Gastrocnemius medialis (tissue), 4 donors: ENCODE measurements around the gene EWSR1. TPM values are rescaled to one million over a fixed set of nuclear protein-coding genes. Genes with fewer than 3 reads are reported as not detected.

Experiments
- ATAC-seq, 2 donors: fragments of 150-250 bp; one replicate each; pipeline ENCODE4 v1.9.1; 2016
- DNase-seq, 2 donors: peaks; one replicate each; pipeline ENCODE4 v3.0.0-alpha.2; 2019
- H3K27ac ChIP-seq, 4 donors: fragments of 200-600 bp; sonication (generic); 1 replicate in 1 of 4; 2 replicates in 3 of 4; pipeline ENCODE4 v1.5.1; 2016 to 2018; ENCODE audit warnings: mild to moderate bottlenecking in 2 of 4, moderate library complexity in 1 of 4
- H3K27me3 ChIP-seq, 3 donors: fragments of 200-600 bp; sonication (generic) in 2 of 3; 1 replicate in 1 of 3; 2 replicates in 2 of 3; pipeline versions ENCODE4 v1.5.1 to v1.6.0; 2016 to 2019; ENCODE audit warnings: mild to moderate bottlenecking in 1 of 3, moderate library complexity in 1 of 3
- H3K36me3 ChIP-seq, 2 donors: fragments of 200-600 bp; sonication (generic) in 1 of 2; one replicate each; pipeline ENCODE4 v1.5.1; 2017 to 2018
- H3K4me1 ChIP-seq, 2 donors: fragments of 200-600 bp; sonication (generic) in 1 of 2; one replicate each; pipeline ENCODE4 v1.5.1; 2016 to 2017; ENCODE audit warnings: mild to moderate bottlenecking in 2 of 2
- H3K4me3 ChIP-seq, 4 donors: fragments of 200-600 bp; sonication (generic) in 3 of 4; 1 replicate in 1 of 4; 2 replicates in 3 of 4; pipeline ENCODE4 v1.5.1; 2016 to 2019; ENCODE audit warnings: mild to moderate bottlenecking in 2 of 4
- H3K9me3 ChIP-seq, 3 donors: fragments of 200-600 bp; sonication (generic) in 2 of 3; 1 replicate in 1 of 3; 2 replicates in 2 of 3; pipeline ENCODE4 v1.5.1; 2016 to 2019
- POLR2A ChIP-seq, 2 donors: fragments of 450-650 bp; IDR thresholded peaks; one replicate each; pipeline ENCODE4 v1.6.1; 2017; ENCODE audit warnings: antibody characterized with exemption in 2 of 2, mild to moderate bottlenecking in 2 of 2, moderate library complexity in 2 of 2
- in situ Hi-C, 4 donors: fragments of 200-750 bp; cut with MboI; loops; one replicate each; pipeline versions ENCODE4 v1.15.0 to v1.8.0; 2017; ENCODE audit warnings: low sequenced_read_pairs in 4 of 4
- intact Hi-C: fragments of 100-400 bp; cut with DNase I; formaldehyde crosslinking; loops from one replicate; pipeline ENCODE4 v1.15.1; 2023; ENCODE audit warnings: low total_unique reads
- total RNA-seq, 4 donors: library from RNA; depleted of rRNA; stranded (reverse); fragments of >200 nt; gene quantifications; one replicate each; pipeline versions ENCODE4 v1.1.0 to v1.2.3, GENCODE V29; 2016
- TF ChIP-seq, protein P1 (sequence below), 5 experiments: fragments of 450-650 bp in 3 of 5; fragments of 200-600 bp in 2 of 5; sonication (generic) in 2 of 5; IDR thresholded peaks in 4 of 5; conservative IDR thresholded peaks in 1 of 5; 1 replicate in 4 of 5; 2 replicates in 1 of 5; pipeline ENCODE4 v1.5.1; 2016 to 2019; ENCODE audit warnings: antibody characterized with exemption in 5 of 5, mild to moderate bottlenecking in 3 of 5, moderate library complexity in 3 of 5

The EWSR1 gene
- total RNA-seq, 4 donors from 2014 or later, result 192 to 269 (median 202) TPM

DNA sequence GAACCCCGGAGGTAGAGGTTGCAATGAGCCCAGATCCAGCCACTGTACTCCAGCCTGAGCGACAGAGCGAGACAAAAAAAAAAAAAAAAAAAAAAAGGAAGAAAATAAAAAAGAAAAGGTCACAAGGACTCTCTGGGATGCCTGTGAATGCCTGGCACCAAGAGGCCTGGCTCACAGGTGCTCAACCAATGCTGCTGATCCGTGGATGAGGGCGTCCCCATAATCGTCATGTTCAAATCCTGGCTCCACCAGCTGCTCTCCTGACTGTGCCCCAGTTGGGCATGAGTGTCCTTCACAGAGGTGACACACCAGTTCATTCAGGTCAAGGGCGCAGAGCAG lies 37.7 kb downstream of the EWSR1 start:
- no peak for ATAC-seq
- no peaks in the 10 kb centered on the region for H3K27me3 ChIP-seq
- no peaks in the 10 kb centered on the region for H3K9me3 ChIP-seq
- peaks cover 0 to 2% of the 10 kb centered on the region in 2 donors for H3K36me3 ChIP-seq
- H3K4me3 ChIP-seq, result peak overlapping the region; percentile 84 to 98 (median 94)
- intact Hi-C loops, result loop anchor here (1.0 to 2.0 kb wide), 5 partner anchors 23 to 82 kb away; partner anchors contain the start of genes AP1B1 and EWSR1
- TF ChIP-seq, protein P1, sequence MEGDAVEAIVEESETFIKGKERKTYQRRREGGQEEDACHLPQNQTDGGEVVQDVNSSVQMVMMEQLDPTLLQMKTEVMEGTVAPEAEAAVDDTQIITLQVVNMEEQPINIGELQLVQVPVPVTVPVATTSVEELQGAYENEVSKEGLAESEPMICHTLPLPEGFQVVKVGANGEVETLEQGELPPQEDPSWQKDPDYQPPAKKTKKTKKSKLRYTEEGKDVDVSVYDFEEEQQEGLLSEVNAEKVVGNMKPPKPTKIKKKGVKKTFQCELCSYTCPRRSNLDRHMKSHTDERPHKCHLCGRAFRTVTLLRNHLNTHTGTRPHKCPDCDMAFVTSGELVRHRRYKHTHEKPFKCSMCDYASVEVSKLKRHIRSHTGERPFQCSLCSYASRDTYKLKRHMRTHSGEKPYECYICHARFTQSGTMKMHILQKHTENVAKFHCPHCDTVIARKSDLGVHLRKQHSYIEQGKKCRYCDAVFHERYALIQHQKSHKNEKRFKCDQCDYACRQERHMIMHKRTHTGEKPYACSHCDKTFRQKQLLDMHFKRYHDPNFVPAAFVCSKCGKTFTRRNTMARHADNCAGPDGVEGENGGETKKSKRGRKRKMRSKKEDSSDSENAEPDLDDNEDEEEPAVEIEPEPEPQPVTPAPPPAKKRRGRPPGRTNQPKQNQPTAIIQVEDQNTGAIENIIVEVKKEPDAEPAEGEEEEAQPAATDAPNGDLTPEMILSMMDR (IDR thresholded peaks at IDR 0.05 in 4 of 5, conservative IDR thresholded peaks at IDR 0.05 in 1 of 5), result no peak
- in situ Hi-C loops, result loop anchor here in 1 of 4 donors (10.0 kb wide), 1 partner anchor 89 kb away; no protein-coding TSS in a partner anchor
- H3K4me1 ChIP-seq, result peaks cover 31 to 43% of the 10 kb centered on the region in 2 donors
- DNase-seq, result no peak
- H3K27ac ChIP-seq, result peak overlapping the region in 3 of 4 donors; percentile 82 to 89 (median 84)

DNA sequence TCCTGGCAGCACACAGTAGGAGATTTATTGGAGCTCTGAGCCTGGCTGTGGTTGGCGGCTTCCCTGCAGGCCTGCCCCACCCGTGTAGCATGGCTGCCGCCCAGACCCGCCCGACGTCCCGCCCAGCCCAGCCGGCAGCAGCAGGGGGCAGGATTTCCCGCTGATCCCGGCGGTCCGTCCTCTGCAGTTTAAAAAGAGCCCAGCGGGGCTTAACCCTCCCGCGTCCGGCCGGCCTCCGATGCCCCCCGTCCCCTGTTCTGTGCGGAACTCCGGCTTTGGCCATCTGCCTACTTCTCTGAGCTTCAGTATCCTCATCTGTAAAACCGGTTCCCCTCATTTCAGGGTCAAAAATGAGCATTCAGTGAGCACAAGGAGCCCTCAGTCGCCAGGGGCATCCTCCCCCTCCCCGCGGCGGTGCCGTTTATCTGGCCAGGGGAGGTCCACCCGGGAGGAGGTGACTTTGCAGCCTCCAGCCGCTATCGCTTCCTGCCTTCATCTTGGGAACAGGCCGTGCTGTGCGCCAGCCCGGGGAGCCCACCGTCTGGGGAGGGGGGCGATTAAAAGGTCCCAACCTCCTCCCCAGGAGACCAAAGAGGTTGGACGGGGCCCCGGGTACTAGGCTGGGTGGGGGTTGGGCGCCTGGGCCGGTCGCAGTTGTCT lies 38.2 kb downstream of the EWSR1 start, which contains the start of gene GAS2L1:
Gene GAS2L1 (plus strand): TSS at position 476 of the 660 bp plus-strand sequence. CDS start 1,456 bp downstream, outside the sequence.
- peak within 1 kb of the TSS; percentile 84 to 98 (median 94) for H3K4me3 ChIP-seq
- in situ Hi-C loops, result loop anchor here in 1 of 4 donors (10.0 kb wide), 1 partner anchor 88 kb away; no protein-coding TSS in a partner anchor

DNA sequence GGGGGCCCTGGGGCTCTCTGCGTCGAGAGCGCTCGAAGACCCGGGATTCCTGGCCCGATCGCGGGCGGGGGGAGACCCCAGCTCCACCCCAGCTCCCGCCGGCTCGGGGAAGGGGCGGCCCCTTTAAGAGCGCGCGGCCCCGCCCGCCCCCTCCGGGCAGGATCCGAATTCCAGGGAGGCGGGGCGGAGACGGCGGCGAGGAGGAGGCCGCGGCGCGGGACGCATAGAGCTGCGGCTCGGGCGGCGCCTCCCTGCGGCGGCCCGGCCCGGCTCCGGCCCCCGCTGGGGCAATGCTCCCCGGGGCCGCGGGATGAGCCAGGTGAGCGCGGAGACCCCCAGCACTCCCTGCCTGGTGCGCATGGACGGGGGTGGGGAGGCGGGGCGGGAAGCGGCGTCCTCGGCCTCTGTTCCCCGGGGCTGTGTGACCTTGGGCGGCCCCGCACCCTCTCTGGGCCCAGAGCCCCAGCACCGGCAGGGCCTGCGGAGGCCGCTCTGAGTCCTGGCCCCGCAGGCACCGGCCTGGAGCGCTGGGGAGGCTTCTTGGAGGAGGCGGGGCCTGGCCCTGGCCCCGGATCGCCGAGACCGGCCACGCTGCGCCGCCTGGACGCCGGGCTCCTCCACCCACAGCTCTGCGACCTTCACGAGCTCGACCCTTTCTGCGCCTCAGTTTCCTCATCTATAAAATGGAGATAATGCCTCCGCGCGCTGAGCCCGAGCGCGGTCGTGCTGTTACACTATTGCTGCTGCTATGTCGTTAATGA lies 38.9 kb downstream of the EWSR1 start:
- peak; percentile 59 to 60 for TF ChIP-seq POLR2A (IDR thresholded peaks at IDR 0.05)
- TF ChIP-seq, protein P1 (IDR thresholded peaks at IDR 0.05 in 4 of 5, conservative IDR thresholded peaks at IDR 0.05 in 1 of 5), result peak in 1 of 5 experiments; percentile 41
- peak overlapping the region; percentile 84 to 98 (median 94) for H3K4me3 ChIP-seq
- no peaks in the 10 kb centered on the region for H3K9me3 ChIP-seq
- peaks cover 32 to 52% of the 10 kb centered on the region in 2 donors for H3K4me1 ChIP-seq
- DNase-seq (peak; percentile 66 to 70), ATAC-seq (peak; percentile 76 to 78)
- H3K27me3 ChIP-seq, result peaks cover 0 to 3% (median 0%) of the 10 kb centered on the region in 3 donors
- peak overlapping the region; percentile 80 to 89 (median 83) for H3K27ac ChIP-seq
- in situ Hi-C loops (loop anchor here in 1 of 4 donors (10.0 kb wide), 1 partner anchor 88 kb away; no protein-coding TSS in a partner anchor), intact Hi-C loops (loop anchor here (1.0 to 2.0 kb wide), 5 partner anchors 22 to 81 kb away; partner anchors contain the start of genes AP1B1 and EWSR1)
- H3K36me3 ChIP-seq, result no peaks in the 10 kb centered on the region

More for the DNA sequence above, 38.2 kb downstream of the EWSR1 start, which contains the start of gene GAS2L1:
- ATAC-seq (peak; percentile 63 to 72), DNase-seq (peak; percentile 76 to 82)
- Histone ChIP-seq H3K36me3 (no peaks in the 10 kb centered on the region), H3K27ac (peak within 1 kb of the TSS; percentile 80 to 89 (median 83)), H3K27me3 (peaks cover 0 to under 1% (median 0%) of the 10 kb centered on the region in 3 donors), H3K9me3 (no peaks in the 10 kb centered on the region), H3K4me1 (peaks cover 32 to 47% of the 10 kb centered on the region in 2 donors)
- TF ChIP-seq POLR2A (IDR thresholded peaks at IDR 0.05), result no peak
- TF ChIP-seq, protein P1 (IDR thresholded peaks at IDR 0.05 in 4 of 5, conservative IDR thresholded peaks at IDR 0.05 in 1 of 5), result peak; percentile 74 to 90 (median 85)
- intact Hi-C loops, result loop anchor here (1.0 to 2.0 kb wide), 5 partner anchors 23 to 82 kb away; partner anchors contain the start of genes AP1B1 and EWSR1

DNA sequence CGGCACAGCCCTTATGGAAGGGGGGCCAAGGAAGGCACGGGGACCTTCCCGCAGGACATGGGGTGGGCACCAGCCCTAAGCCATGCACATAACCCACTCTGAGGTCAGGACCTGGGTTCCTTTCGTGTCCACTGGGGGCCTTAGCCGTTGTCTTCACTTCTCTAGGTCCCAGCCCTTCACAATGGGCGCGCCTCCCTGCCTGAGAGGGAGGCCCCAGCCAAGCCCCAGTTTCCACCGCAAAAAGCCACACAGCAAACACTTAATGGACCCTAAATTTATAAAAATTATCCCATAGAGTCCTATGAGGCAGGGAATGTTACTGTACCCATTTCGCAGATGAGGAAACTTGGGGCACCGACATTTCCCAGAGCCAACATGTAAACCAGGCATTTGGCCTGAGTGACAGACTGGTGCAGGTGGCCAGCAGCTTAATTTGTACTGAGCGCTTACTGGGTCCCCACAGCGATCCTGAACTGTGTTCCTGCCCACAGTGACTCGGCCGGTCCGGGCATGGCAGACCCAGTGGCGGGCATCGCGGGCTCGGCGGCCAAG lies 39.6 kb downstream of the EWSR1 start:
- peaks cover 32 to 48% of the 10 kb centered on the region in 2 donors for H3K4me1 ChIP-seq
- H3K27me3 ChIP-seq, result peaks cover 0 to 3% (median 0%) of the 10 kb centered on the region in 3 donors
- no peaks in the 10 kb centered on the region for H3K9me3 ChIP-seq
- in situ Hi-C loops (loop anchor here in 1 of 4 donors (10.0 kb wide), 1 partner anchor 87 kb away; no protein-coding TSS in a partner anchor), intact Hi-C loops (loop anchor here (2.0 kb wide), 1 partner anchor 29 kb away; no protein-coding TSS in a partner anchor)
- peak overlapping the region; percentile 84 to 98 (median 94) for H3K4me3 ChIP-seq
- no peaks in the 10 kb centered on the region for H3K36me3 ChIP-seq
- no peak for ATAC-seq
- peak overlapping the region; percentile 80 to 89 (median 83) for H3K27ac ChIP-seq
- no peak for TF ChIP-seq POLR2A (IDR thresholded peaks at IDR 0.05)
- TF ChIP-seq, protein P1 (IDR thresholded peaks at IDR 0.05 in 4 of 5, conservative IDR thresholded peaks at IDR 0.05 in 1 of 5), result no peak
- no peak for DNase-seq
